Activated CD4-positive, CD25-positive, alpha-beta regulatory T cell treated with anti-CD3 and anti-CD28 coated beads, Interleukin-2, amount 50 U/mL, for 72 hours (primary cell): ENCODE results near the gene RASSF4.

ENCODE experiments used
- DNase-seq: peaks from one replicate; pipeline ENCODE4 v3.0.0; 2021

Gene RASSF4

GRCh38 chr10:44965104-44965503 is 5.5 kb downstream of the RASSF4 start:
- DNase-seq: no peak

- DNase-seq: peak; percentile 21
Observed at GRCh38 chr10:44965651-44966097, 6.1 kb downstream of the RASSF4 start.

DNA sequence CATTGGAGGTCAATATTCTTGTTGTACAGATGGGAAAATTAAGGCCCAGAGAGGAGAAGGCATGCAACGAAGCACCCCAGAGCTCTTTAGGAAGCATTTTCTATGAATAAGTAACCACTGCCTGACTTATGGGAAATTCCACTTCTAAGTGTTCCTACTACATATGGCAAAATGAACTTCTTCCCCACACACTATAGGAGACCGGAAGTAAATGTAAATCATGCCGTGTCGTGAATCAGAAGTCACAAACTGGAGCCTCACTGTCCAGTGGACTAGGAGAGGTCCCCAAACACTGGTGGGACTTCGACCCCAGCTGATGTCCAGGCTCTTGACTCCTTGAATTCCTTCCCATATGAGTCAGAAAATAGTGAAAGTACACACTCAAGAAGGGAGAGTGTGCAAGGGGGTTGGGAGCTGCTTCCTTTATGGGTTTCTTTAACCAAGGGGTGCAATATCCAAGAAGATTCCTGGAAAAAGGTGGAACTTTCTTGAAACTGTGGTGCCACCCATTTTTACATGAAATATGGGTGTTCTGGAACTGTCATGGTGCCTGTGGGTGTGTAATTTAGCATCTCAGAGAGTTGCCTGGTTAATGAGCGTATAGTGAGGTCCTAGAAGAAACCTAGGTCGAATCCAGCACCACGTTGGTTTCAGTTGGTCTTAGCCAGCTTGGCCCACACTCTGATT is 6.7 kb downstream of the RASSF4 start:
- DNase-seq: peak; percentile 8

GRCh38 chr10:44966816-44967509 is 7.4 kb downstream of the RASSF4 start:
- DNase-seq: peak; percentile 19

DNA sequence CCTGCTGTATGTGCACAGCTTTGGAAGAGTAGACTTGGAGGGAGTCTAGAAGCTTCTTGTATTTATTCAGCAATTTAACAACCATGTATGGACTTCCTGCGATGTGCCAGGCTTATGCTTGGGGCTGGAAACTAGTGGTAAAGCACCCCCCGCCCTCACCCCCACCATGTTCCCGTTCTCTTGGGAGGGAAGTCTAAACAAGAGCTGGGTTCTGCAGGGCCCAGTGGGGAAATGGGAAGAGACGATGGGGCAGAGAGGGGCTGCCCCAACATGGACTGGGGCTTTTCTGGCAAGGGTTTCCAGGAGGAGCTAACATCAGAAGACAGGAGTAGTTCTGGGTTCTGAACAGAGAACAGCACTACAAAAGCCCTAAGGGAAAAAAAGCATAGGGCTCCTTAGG is 8.0 kb downstream of the RASSF4 start:
- no peak for DNase-seq

DNA sequence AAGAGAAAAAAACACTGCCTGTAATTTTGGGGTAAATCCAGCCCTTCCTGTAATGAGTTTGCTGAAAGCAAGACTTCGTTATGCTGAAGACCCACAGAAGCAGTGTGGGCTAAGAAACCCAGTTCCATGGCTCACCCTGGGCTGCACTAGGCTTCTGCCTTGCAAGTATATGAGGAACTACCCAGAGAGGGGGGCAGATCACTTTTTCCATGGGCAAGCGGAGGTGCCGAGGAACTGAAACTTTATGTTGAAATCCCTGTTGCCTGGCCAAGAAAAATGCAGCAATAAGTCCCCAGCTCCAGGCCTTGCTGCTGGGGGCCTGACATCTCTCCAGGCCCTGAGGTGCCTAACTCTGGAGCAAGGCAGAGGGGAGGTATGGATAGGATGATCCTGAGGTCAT is 8.5 kb downstream of the RASSF4 start:
- no peak for DNase-seq

GRCh38 chr10:44968500-44969400 is 9.1 kb downstream of the RASSF4 start:
- DNase-seq: no peak

DNA sequence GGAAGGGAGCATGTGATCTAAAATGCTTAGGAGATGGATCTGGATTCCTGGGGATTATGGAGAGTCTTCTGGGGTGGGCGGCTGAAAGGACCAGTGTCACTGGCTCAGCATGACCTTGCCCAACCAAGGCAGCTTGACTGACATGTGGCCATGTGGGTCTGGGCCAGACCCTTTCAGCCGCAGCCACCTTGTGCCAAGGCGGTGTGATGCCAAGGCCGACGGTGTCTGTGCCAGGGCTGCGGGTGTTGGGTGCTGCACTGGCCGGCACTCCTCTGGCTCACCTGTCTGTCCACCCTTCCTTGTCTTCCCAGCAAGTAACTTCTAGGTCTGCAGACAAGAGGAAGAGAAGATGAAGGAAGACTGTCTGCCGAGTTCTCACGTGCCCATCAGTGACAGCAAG is 10.3 kb downstream of the RASSF4 start:
- DNase-seq: no peak

- no peak for DNase-seq
Observed at GRCh38 chr10:44970812-44971395, 11.3 kb downstream of the RASSF4 start.

DNA sequence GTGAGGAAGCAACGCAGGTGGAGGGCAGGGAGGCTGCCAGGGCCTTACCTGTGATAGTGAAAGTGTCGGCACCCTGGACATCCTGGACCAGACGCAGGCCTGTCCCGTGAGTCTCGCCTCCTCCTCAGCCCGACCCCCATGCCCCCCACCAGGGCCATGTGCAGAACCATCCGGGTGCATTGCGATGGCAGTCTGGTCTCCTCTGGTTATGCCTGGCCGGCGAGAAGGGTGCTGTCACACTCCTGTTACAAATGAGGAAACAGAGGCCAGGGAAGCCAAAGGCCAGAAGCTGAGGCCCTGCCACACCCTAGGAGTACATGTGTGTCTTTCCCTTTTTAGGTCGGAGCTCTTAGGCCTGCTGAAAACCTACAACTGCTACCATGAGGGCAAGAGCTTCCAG is 11.8 kb downstream of the RASSF4 start:
- DNase-seq: no peak

GRCh38 chr10:44971935-44972757 is 12.5 kb downstream of the RASSF4 start:
- no peak for DNase-seq

DNA sequence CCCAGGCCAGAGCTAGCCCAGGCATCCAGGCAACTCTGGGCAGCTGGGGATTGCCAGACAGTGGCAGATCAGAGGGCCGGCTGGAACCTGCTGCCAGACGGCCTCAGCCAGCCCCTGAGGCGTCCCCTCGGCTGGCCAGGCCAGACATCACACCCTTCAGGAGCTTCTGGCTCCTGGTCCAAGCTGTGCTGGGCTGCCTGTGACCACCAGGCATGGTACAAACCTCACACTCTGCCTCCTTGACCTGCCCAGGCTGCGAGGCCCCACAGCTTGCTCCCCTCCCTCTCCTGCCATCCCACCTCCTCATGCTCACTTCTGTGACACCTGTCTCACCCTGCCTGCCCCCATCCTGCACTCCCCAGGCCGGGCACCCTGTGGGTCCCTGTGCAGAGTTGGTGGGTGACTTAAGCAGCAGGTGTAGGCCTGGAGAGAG is 13.3 kb downstream of the RASSF4 start:
- DNase-seq: no peak

DNA sequence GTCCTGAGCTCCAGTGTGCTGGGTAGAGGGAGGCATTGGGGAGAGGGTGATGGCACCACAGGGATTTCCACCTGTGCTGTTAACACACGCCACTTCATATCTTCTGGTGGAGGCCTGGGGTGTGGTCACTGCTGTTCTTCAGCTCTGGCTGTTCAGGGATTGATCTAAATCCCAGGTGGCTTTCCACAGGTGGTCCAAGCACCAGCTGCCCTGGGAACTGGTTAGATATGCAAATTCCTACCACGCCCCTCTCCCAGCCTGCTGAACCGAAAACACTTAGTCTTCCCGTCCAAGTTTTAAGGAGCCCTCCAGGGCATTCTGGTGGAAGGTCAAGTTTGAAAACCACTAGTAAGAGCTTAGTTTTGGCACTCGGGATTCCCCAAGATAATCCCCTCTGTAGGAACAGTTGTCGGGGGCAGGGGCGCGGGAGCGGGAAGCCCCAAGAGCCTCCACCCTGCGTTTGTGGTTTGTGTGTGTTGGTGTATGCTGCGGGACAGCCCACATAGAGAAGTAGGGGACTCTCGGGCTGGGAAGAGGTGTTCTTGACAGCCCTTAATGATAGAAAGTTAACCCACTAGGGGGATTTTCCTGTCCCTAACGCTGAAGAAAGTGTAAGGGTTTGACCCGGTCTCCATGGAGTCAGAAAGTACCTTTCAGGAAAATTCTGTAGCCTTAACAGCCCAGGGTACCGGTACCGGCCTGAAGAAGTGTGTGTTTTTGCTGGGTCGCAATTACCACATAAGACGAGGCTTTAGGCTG is 13.9 kb downstream of the RASSF4 start:
- DNase-seq: no peak

- DNase-seq: no peak
Observed at GRCh38 chr10:44974082-44974627, 14.6 kb downstream of the RASSF4 start.

DNA sequence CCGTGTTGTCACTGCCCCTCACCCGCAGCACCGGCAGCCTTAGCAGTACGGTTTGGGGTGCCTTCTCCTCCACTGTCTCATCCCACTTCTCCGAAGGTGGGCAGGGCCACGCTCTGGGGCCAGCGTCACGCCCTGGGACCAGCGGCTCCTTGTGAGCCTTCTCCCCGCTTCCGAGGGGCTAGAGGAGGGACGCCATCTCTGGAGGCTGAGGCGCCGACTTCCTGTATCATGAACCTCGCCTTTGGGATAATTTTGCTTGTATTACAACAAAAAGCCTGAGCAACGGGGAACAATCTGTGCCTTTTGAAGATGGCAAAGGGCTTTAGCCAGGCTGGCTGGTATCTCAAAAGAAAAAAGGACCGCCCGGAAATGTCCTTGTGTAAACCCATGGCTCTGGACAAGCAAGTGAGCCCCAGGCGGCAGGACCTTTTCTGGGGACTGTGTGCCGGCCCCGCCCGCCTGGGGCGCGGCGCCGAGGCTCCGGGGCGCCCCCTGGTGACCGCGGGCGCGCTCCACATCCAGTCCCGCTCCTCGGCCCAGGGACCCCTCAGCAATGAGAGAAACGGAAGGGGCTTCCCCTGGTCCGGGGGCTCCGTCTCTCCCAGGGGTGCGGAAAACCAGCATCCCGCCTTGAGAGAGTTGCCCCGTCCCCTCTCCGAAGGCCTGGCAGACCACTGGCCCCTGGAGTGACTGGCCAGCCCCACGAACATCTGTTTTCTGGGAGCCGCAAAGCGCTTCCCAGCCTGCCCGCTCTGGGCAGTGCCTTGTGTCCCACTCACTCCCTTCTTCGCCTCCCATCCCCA is 15.2 kb downstream of the RASSF4 start:
- DNase-seq: peak; percentile 78

DNA sequence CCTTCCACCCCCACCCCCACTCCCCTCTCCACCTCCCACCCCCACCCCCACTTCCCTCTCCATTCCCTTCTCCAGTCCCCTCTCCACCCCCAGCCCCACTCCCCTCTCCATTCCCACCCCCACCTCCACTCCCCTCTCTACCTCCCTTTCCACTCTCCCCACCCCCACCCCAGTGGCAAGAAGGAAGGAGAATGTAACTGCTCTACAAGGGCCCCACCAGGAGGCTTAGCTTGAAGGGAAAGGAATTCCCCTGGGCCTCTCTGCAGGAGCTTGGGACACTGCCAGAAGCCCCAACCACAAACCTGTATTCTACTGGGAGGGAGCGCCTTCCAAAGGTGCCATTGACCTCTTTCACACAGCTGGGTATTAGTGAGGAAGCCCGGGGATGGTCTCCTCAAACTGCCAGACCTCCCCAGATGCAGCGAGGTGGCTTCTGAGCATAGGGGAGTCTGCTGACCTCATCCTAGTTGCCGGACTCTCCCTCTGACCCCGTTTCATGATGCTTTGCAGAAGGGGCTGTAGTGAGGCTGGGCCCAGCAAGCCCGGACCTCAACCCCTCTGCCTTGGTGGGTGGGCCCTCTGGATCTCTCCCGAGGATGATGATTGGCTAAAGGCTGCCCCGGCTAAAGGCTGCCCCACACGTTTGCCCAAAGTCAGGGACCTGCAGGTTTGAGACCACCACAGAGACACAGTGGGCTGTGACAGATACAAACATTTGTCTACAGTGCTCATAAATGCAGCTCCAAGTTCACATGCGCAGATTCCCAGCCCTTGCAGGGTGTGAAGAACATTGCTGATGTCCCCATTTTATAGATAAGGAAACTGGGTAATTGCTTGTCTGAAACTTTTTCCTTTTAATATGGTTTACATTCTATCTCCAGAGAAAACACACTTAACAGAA is 16.1 kb downstream of the RASSF4 start:
- DNase-seq: no peak

- no peak for DNase-seq
Observed at GRCh38 chr10:44976352-44977198, 17.0 kb downstream of the RASSF4 start.
